Frontal cortex (tissue), 4 donors: ENCODE results near the gene ZNF578. TPM values are rescaled to one million over a fixed set of nuclear protein-coding genes. Genes with fewer than 3 reads are reported as not detected.
"Not testable (repeated sequence)": the region's sequence is repeated elsewhere in the genome, so short reads cannot be mapped to it uniquely, and the experiment has no call there.

ENCODE experiments used
- DNase-seq, 2 donors: peaks; one replicate each; pipeline ENCODE4 v3.0.0; 2012; ENCODE audit warnings: low spot score in 2 of 2
- FAIRE-seq: peaks from 2 replicates; lab custom pipeline; 2012; peaks lifted over from hg19 to GRCh38; lab: Jason Lieb, UNC
- total RNA-seq: library from RNA; depleted of rRNA; stranded (reverse); fragments of >200 nt; gene quantifications from one replicate; pipeline ENCODE4 v1.2.3, GENCODE V29; 2014
- donor health status: control.
- donor health status: control.
- donor health status: control.

ZNF578 gene
- total RNA-seq, 1 donor from 2014 or later: 36.3 TPM

- DNase-seq, FAIRE-seq: not testable (repeated sequence)
Observed at GRCh38 chr19:52500991-52501390, 47.6 kb downstream of the ZNF578 start.

DNA sequence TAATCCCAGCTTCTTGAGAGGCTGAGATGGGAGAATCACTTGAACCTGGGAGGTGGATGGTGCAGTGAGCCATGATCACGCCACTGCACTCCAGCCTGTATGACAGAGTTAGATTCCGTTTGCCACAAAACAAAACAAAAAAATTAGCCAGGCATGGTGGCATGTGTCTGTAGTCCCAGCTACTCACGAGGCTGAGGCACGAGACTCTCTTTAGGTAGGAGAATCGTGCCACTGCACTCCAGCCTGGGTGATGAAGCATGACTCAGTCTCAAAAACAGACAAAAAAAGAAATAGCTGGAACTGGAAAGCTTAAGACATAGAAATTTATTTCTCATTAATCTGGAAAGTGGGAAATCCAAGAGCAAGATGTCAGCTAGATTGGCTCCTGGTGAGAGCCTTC, 53.9 kb downstream of the ZNF578 start:
- no peak for DNase-seq
- no peak for FAIRE-seq

GRCh38 chr19:52516191-52516590, 62.8 kb downstream of the ZNF578 start:
- no peak for FAIRE-seq
- no peak for DNase-seq

DNA sequence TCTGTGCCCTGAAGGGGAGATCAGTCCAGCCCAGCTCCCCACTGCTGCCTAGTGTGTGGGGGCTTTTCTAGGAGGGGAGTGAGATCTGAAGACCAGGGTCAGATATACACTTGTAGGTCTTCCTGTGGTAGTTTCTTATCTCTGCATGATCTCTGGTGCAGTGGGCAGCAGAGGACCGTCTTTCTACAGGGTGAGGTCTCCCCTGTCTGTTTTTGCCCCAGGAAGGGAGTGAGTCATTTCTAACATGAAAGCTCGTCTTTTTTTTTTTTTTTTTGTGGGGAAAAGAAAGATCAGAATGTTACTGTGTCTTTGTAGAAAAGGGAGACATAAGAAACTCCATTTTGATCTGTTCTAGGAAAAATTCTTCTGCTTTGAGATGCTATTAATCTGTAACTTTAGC, 65.3 kb downstream of the ZNF578 start:
- FAIRE-seq: no peak
- no peak for DNase-seq

DNA sequence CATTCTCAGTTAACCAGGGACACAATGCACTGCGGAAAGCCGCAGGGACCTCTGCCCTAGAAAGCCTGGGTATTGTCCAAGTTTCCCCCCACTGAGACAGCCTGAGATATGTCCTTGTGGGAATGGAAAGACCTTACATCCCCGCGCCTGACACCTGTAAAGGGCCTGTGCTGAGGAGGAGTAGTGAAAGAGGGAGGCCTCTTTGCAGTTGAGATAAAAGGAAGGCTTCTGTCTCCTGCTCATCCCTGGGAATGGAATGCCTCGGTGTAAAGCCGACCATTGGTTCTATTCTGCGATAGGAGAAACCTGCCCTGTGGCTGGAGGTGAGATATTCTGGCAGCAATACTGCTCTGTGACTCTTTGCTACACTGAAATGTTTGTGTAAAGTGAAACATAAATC, 65.8 kb downstream of the ZNF578 start:
- not testable (repeated sequence) for DNase-seq, FAIRE-seq

- FAIRE-seq: no peak
Observed at GRCh38 chr19:52520013-52520412, 66.7 kb downstream of the ZNF578 start.

DNA sequence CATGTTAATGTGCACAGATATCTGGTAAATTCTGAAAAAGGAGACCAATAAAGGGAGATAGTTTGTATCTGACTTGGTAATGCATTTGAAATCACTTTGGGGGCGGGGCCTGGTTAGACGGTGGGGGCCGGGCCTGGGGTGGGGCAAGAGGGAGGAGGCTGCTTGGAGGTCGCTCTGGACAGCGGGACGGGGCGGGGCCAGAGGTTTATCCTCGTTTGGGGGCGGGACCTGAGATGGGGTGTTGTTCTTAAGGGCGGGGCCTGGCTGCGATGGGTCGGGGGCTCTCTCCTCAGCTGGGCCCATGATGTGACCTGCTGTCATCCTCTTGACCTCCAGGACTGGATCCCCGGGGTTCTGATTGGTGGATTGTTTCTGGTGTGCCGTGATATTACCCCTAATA, 69.2 kb downstream of the ZNF578 start:
- no peak for DNase-seq
- no peak for FAIRE-seq

More at GRCh38 chr19:52520013-52520412, 66.7 kb downstream of the ZNF578 start:
- DNase-seq: no peak

- no peak for FAIRE-seq
Observed at GRCh38 chr19:52524086-52524485, 70.7 kb downstream of the ZNF578 start.

GRCh38 chr19:52527134-52527955, 74.0 kb downstream of the ZNF578 start, which contains the start of gene ZNF808:
ZNF808 (plus strand) TSS chr19:52527668; CDS start chr19:52543285, 15,617 bp downstream.
- no peak for FAIRE-seq
- DNase-seq: peak; percentile 77 to 81

More at GRCh38 chr19:52524086-52524485, 70.7 kb downstream of the ZNF578 start:
- no peak for DNase-seq

- DNase-seq: no peak
- no peak for FAIRE-seq
Observed at GRCh38 chr19:52527956-52528351, 74.6 kb downstream of the ZNF578 start.

- DNase-seq (no peak), FAIRE-seq (no peak)
Observed at GRCh38 chr19:52532480-52532879, 79.1 kb downstream of the ZNF578 start.

DNA sequence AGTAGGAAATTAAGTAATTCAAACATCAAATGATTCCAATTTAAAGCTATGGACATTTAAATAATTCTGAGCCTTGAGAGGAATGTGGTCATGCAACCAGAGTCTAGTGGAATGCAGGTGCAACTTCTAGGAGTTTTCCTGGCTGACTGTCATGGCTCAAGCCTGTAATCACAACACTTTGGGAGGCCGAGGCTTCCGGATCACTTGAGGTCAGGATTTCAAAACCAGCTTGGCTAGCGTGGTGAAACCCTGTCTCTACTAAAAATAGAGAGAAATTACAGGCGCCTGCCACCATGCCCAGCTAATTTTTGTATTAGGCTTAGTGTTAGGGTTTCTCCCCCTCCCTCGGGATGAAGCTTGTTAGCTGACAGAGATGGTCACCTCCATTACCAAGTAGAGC, 80.5 kb downstream of the ZNF578 start:
- no peak for DNase-seq
- FAIRE-seq: no peak

GRCh38 chr19:52535385-52535770, 82.0 kb downstream of the ZNF578 start:
- FAIRE-seq, DNase-seq: not testable (repeated sequence)

DNA sequence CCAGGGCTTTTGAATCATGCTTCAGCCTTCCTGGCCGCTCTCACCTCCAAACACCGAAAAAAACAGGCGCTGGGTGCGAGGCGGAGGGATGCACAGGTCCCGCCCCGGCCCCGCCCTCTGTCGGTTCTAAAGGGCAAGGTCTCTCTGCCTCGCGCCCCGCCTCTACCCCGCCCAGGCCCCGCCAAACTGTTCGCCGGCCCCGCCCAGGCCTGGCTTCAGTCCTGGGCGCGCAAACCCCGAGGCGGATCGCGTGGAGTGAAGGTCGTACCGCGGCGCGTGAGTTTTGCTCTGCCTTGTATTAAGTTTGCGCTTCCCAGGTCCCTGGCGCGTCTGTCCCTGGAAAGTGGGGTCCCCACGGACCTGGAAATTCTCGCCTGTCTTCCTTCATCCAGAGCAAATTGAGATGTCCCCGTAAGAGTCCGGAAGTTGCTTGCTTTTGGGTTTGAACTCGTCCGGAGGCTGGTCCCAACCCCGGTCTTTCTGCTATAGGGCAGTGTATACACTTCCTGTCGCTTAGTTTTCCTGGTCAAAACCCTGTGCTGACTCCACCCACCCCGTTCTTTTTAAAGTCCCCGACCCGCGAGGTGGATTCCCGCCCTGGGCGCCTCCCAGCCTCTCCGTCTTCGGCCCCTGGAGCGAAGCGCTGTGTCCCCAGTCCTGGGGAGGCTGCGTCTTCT, 82.6 kb downstream of the ZNF578 start:
- FAIRE-seq (no peak), DNase-seq (peak in 1 of 2 donors; percentile 41)

DNA sequence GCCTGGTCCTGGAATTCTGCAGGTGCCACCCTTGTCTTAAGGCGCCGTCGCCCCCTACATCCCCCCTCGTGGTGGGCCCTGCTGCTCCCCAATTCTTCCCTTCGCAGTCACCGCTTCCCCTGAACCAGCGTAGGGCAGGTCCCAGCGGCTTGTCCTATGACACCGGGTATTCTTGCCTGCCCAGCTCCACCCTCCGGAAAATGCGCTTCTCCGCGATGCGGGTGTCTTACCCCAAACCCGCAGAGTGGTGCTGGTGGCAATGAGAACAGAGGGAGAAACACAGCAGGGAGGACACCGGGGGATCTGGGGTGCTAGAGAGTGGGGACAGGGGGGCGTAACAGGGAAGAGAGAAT, 83.1 kb downstream of the ZNF578 start:
- FAIRE-seq: no peak
- no peak for DNase-seq

DNA sequence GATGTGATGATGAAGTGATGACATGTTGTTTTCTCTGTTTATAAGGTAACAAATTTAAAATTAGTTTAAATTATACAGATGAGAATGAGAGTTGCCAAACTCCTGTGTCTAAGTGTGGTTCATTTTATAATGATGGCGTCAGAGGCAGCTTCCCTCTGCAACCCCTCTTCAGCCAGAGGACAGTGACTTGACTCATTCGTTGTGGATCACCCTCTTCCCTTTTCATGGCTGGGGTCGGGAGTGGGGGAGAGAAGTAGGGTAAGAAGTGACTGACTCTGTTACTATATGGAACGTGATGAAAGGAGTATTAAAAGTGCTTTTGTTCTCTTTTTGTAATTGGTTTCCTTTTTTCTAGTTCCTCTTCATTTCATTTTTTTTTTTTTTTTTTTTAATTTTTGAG, 85.5 kb downstream of the ZNF578 start:
- not testable (repeated sequence) for FAIRE-seq, DNase-seq

- DNase-seq: not testable (repeated sequence)
Observed at GRCh38 chr19:52541176-52541575, 87.8 kb downstream of the ZNF578 start.

GRCh38 chr19:52541608-52542007, 88.3 kb downstream of the ZNF578 start:
- DNase-seq: no peak
- FAIRE-seq: no peak

More at GRCh38 chr19:52541176-52541575, 87.8 kb downstream of the ZNF578 start:
- not testable (repeated sequence) for FAIRE-seq

GRCh38 chr19:52542541-52542940, 89.2 kb downstream of the ZNF578 start:
- not testable (repeated sequence) for DNase-seq, FAIRE-seq

- DNase-seq (no peak), FAIRE-seq (no peak)
Observed at GRCh38 chr19:52542984-52543664, 89.8 kb downstream of the ZNF578 start.
